Coronary artery (tissue), 2 donors: ENCODE data around the gene OTULINL.

ENCODE experiments used
- DNase-seq: peaks from one replicate; pipeline ENCODE4 v3.0.0-alpha.2; 2017; ENCODE audit warnings: low spot score
- H3K27ac ChIP-seq, 2 donors: fragments of 200-600 bp; sonication (generic); one replicate each; pipeline ENCODE4 v1.5.1; 2016 to 2019
- H3K4me3 ChIP-seq: fragments of 200-600 bp; sonication (generic); 2 replicates; pipeline ENCODE4 v1.5.1; 2016; ENCODE audit warnings: mild to moderate bottlenecking, moderate library complexity
- CTCF ChIP-seq: fragments of 200-600 bp; sonication (generic); IDR thresholded peaks from one replicate; pipeline ENCODE4 v1.5.1; 2019; ENCODE audit warnings: antibody characterized with exemption

OTULINL gene

GRCh38 chr5:14660833-14661232 is 79.2 kb downstream of the OTULINL start:
- Histone ChIP-seq H3K27ac (no peak overlapping the region), H3K4me3 (no peak overlapping the region)
- DNase-seq = no peak
- no peak for TF ChIP-seq CTCF
